ENCODE measurements around the gene DGKI.

Gene DGKI

DNA sequence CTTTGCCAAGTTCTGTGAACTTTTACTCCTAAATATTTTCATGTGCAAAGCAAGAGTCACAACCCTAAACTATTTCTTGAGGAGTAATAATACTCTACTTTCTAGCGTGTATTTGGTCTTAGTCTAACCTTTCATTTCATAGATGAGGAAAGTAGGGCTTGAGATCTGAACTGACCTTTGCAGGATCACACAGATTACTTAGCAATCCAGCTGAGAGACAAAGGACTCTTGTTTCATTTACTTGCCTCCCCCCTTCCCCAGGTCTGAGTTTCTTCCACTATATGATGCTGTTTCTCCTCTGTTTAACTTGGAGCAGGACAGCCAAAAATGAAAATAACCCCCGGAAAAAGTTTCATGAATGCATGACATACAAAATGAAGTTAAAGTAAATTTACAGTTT lies 427.9 kb downstream of the DGKI start:
- Histone ChIP-seq H3K9me3 (ENCODE audit: control insufficient read depth in 2 of 2, low read length in 2 of 2) (no peaks in the 10 kb centered on the region), H3K9ac (ENCODE audit: low read length in 2 of 2) (no peak overlapping the region), H3K27ac (ENCODE audit: low read length) (no peak overlapping the region), H3K27me3 (ENCODE audit: control insufficient read depth in 1 of 2, insufficient read depth in 2 of 2, low read length in 2 of 2) (no peaks in the 10 kb centered on the region), H3K36me3 (ENCODE audit: control insufficient read depth in 2 of 2, insufficient read depth in 2 of 2, low read length in 2 of 2) (no peaks in the 10 kb centered on the region), H3K4me1 (ENCODE audit: control insufficient read depth, insufficient read depth, low read length) (no peaks in the 10 kb centered on the region), H3K4me3 (ENCODE audit: low read length in 2 of 2) (no peak overlapping the region)

DNA sequence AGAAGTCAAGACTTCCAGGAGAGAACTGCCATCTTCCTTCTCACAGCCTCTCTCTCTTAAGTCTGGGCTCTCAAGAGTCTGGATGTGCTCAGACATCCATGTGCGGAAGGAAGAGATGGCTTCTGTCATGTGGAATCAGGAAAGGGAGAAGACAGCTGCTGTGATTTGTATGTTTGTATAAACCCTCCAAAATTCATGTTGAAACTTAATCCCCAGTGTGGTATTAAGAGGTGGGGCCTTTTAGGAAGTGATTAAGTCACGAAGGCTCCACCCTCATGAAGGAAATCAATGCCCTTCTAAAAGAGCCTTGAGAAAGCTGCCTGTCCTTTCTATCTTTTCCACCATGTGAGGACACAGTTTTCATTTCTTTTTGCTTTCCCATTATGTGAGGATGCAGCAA lies 429.3 kb downstream of the DGKI start:
- Histone ChIP-seq H3K27ac (ENCODE audit: low read length) (no peak overlapping the region), H3K27me3 (ENCODE audit: control insufficient read depth in 1 of 2, insufficient read depth in 2 of 2, low read length in 2 of 2) (no peaks in the 10 kb centered on the region)

DNA sequence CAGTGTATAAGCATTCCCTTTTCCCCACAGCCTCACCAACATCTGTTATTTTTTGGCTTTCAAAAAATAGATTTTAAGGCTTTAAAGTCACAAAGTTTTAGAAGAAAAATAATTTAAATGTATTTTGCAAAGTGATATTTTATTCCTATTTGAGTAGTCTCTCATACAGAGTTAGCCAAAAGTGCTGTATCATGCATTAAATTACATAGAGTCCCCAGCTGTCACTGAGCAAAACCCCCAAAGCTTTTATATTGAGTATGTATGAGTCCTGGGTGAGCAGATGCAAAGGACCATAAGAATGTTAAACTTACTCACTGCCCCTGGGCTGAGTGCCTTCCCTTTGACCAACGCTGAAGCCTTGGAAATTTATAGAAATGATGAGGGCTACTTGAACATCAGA lies 432.9 kb downstream of the DGKI start:
- no peaks in the 10 kb centered on the region for H3K36me3 ChIP-seq (ENCODE audit: control insufficient read depth in 2 of 2, insufficient read depth in 2 of 2, low read length in 2 of 2)
- H3K4me1 ChIP-seq (ENCODE audit: control insufficient read depth, insufficient read depth, low read length), result no peaks in the 10 kb centered on the region
- no peak overlapping the region for H3K9ac ChIP-seq (ENCODE audit: low read length in 2 of 2)
- H3K4me3 ChIP-seq (ENCODE audit: low read length in 2 of 2), result no peak overlapping the region
- no peaks in the 10 kb centered on the region for H3K27me3 ChIP-seq (ENCODE audit: control insufficient read depth in 1 of 2, insufficient read depth in 2 of 2, low read length in 2 of 2)
- H3K9me3 ChIP-seq (ENCODE audit: control insufficient read depth in 2 of 2, low read length in 2 of 2), result no peaks in the 10 kb centered on the region
- no peak overlapping the region for H3K27ac ChIP-seq (ENCODE audit: low read length)

More for the DNA sequence above, 429.3 kb downstream of the DGKI start:
- Histone ChIP-seq H3K36me3 (ENCODE audit: control insufficient read depth in 2 of 2, insufficient read depth in 2 of 2, low read length in 2 of 2) (no peaks in the 10 kb centered on the region), H3K9me3 (ENCODE audit: control insufficient read depth in 2 of 2, low read length in 2 of 2) (no peaks in the 10 kb centered on the region), H3K4me3 (ENCODE audit: low read length in 2 of 2) (no peak overlapping the region), H3K4me1 (ENCODE audit: control insufficient read depth, insufficient read depth, low read length) (no peaks in the 10 kb centered on the region), H3K9ac (ENCODE audit: low read length in 2 of 2) (no peak overlapping the region)

- Histone ChIP-seq H3K4me3 (ENCODE audit: low read length in 2 of 2) (no peak overlapping the region), H3K27ac (ENCODE audit: low read length) (no peak overlapping the region), H3K4me1 (ENCODE audit: control insufficient read depth, insufficient read depth, low read length) (no peaks in the 10 kb centered on the region), H3K9me3 (ENCODE audit: control insufficient read depth in 2 of 2, low read length in 2 of 2) (no peaks in the 10 kb centered on the region), H3K27me3 (ENCODE audit: control insufficient read depth in 1 of 2, insufficient read depth in 2 of 2, low read length in 2 of 2) (no peaks in the 10 kb centered on the region), H3K36me3 (ENCODE audit: control insufficient read depth in 2 of 2, insufficient read depth in 2 of 2, low read length in 2 of 2) (no peaks in the 10 kb centered on the region), H3K9ac (ENCODE audit: low read length in 2 of 2) (no peak overlapping the region)
These were observed 435.3 kb downstream of the DGKI start for GRCh38 chr7:137411446-137411845.

DNA sequence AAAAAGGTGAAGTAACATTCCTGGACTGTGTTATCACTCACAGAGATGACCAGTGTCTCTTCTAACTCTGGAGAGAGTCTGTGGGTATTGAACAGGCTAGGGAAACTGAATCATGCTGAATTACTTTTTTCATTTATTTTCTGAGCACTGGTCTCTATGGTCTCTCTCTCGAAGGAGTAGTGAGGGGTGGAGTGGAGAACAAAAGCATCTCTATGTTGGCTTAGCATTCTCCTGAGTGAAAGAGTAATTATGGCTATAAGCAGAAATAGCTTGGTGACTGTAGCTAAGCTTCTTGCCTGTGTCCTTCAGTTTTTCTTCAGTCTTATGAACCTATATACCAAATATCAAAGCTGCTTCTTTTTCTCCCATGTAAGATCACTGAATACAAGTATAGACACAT lies 438.6 kb downstream of the DGKI start:
- H3K9ac ChIP-seq (ENCODE audit: low read length in 2 of 2), result no peak overlapping the region
- H3K4me1 ChIP-seq (ENCODE audit: control insufficient read depth, insufficient read depth, low read length), result no peaks in the 10 kb centered on the region
- H3K4me3 ChIP-seq (ENCODE audit: low read length in 2 of 2), result no peak overlapping the region
- H3K27ac ChIP-seq (ENCODE audit: low read length), result no peak overlapping the region
- no peaks in the 10 kb centered on the region for H3K27me3 ChIP-seq (ENCODE audit: control insufficient read depth in 1 of 2, insufficient read depth in 2 of 2, low read length in 2 of 2)
- no peaks in the 10 kb centered on the region for H3K9me3 ChIP-seq (ENCODE audit: control insufficient read depth in 2 of 2, low read length in 2 of 2)
- H3K36me3 ChIP-seq (ENCODE audit: control insufficient read depth in 2 of 2, insufficient read depth in 2 of 2, low read length in 2 of 2), result no peaks in the 10 kb centered on the region

- Histone ChIP-seq H3K27ac (ENCODE audit: low read length) (no peak overlapping the region), H3K9ac (ENCODE audit: low read length in 2 of 2) (no peak overlapping the region), H3K4me3 (ENCODE audit: low read length in 2 of 2) (no peak overlapping the region)
These were observed 439.7 kb downstream of the DGKI start for GRCh38 chr7:137407078-137407477.

DNA sequence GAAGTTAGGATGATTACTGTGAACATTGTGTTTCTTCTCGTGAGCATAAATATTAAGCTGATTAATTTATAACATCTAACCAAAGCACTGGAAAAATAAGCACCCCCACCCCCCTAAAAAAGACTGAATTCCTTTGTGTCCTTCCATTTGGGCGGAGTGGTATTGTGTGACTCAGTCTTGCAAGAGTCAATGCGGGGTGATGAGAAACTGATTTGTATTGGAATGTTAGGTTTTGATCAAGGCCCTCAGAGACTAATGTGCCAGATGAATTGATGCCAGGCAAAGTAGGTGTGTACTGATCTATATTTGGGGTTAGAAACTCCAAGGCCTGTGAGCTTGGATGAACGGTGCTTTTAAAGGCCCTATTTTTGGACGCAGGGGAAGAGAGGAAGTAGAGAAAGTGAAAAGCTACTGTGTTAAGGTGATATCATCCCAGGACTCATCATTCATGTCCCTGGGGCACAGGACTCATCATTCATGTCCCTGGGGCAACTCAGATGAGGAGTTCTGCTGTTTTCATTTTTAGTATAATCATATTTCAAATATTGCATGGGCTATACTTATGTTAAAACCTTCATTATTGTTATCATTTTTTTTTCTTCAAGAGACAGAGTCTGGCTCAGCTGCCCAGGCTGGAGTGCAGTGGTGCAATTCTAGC lies 442.0 kb downstream of the DGKI start:
- no peaks in the 10 kb centered on the region for H3K4me1 ChIP-seq (ENCODE audit: control insufficient read depth, insufficient read depth, low read length)
- no peaks in the 10 kb centered on the region for H3K36me3 ChIP-seq (ENCODE audit: control insufficient read depth in 2 of 2, insufficient read depth in 2 of 2, low read length in 2 of 2)
- H3K9me3 ChIP-seq (ENCODE audit: control insufficient read depth in 2 of 2, low read length in 2 of 2), result no peaks in the 10 kb centered on the region
- H3K9ac ChIP-seq (ENCODE audit: low read length in 2 of 2), result no peak overlapping the region
- H3K4me3 ChIP-seq (ENCODE audit: low read length in 2 of 2), result no peak overlapping the region
- no peak overlapping the region for H3K27ac ChIP-seq (ENCODE audit: low read length)
- no peaks in the 10 kb centered on the region for H3K27me3 ChIP-seq (ENCODE audit: control insufficient read depth in 1 of 2, insufficient read depth in 2 of 2, low read length in 2 of 2)

More at GRCh38 chr7:137407078-137407477, 439.7 kb downstream of the DGKI start:
- H3K4me1 ChIP-seq (ENCODE audit: control insufficient read depth, insufficient read depth, low read length), result no peaks in the 10 kb centered on the region
- H3K36me3 ChIP-seq (ENCODE audit: control insufficient read depth in 2 of 2, insufficient read depth in 2 of 2, low read length in 2 of 2), result no peaks in the 10 kb centered on the region
- H3K9me3 ChIP-seq (ENCODE audit: control insufficient read depth in 2 of 2, low read length in 2 of 2), result no peaks in the 10 kb centered on the region
- no peaks in the 10 kb centered on the region for H3K27me3 ChIP-seq (ENCODE audit: control insufficient read depth in 1 of 2, insufficient read depth in 2 of 2, low read length in 2 of 2)

GRCh38 chr7:137403353-137403695 lies 443.4 kb downstream of the DGKI start:
- Histone ChIP-seq H3K9ac (ENCODE audit: low read length in 2 of 2) (no peak overlapping the region), H3K36me3 (ENCODE audit: control insufficient read depth in 2 of 2, insufficient read depth in 2 of 2, low read length in 2 of 2) (no peaks in the 10 kb centered on the region), H3K27me3 (ENCODE audit: control insufficient read depth in 1 of 2, insufficient read depth in 2 of 2, low read length in 2 of 2) (no peaks in the 10 kb centered on the region), H3K27ac (ENCODE audit: low read length) (no peak overlapping the region), H3K9me3 (ENCODE audit: control insufficient read depth in 2 of 2, low read length in 2 of 2) (no peaks in the 10 kb centered on the region), H3K4me3 (ENCODE audit: low read length in 2 of 2) (no peak overlapping the region), H3K4me1 (ENCODE audit: control insufficient read depth, insufficient read depth, low read length) (no peaks in the 10 kb centered on the region)

DNA sequence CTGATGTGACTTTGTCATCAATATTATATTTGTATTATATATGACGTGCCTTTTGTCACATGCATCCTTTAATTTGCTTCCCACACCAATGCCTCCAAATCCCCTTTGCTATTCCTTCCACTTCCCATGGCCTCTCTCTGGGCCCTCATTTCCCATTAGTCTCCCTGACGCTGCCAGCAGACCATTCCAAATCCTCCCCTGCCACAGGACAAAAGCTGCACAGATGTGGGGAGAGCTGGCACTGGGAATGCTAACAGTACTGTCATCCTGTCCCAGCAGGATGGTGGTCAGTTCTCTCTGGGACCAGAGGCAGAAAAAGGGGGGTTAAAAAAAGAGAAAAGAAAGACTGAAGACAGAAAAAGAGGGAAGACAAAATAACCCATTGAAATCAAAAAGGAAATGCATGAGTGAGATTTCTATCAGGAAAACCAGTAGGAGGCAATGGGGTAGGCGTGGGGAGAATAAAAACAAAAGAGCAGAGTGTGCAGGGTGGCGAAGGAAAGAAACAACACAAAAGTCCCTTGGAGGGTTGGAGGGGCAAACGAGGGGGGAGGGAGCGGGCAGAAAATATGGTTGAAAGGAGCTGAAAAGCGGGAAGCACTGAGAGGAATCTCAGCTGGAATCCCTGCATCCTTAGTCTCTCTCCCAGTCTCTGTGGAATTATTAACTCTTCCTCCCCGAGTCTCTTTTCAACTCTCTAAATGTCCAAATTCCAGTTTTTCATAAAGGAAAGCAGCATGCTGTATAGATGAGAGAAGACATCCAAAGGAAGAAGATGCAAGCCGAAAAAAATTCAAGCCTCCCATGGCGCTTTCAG lies 444.0 kb downstream of the DGKI start:
- Histone ChIP-seq H3K27me3 (ENCODE audit: control insufficient read depth in 1 of 2, insufficient read depth in 2 of 2, low read length in 2 of 2) (no peaks in the 10 kb centered on the region), H3K4me1 (ENCODE audit: control insufficient read depth, insufficient read depth, low read length) (no peaks in the 10 kb centered on the region), H3K9ac (ENCODE audit: low read length in 2 of 2) (no peak overlapping the region), H3K27ac (ENCODE audit: low read length) (no peak overlapping the region), H3K4me3 (ENCODE audit: low read length in 2 of 2) (no peak overlapping the region), H3K9me3 (ENCODE audit: control insufficient read depth in 2 of 2, low read length in 2 of 2) (no peaks in the 10 kb centered on the region), H3K36me3 (ENCODE audit: control insufficient read depth in 2 of 2, insufficient read depth in 2 of 2, low read length in 2 of 2) (no peaks in the 10 kb centered on the region)

- Histone ChIP-seq H3K9me3 (ENCODE audit: control insufficient read depth in 2 of 2, low read length in 2 of 2) (no peaks in the 10 kb centered on the region), H3K36me3 (ENCODE audit: control insufficient read depth in 2 of 2, insufficient read depth in 2 of 2, low read length in 2 of 2) (no peaks in the 10 kb centered on the region), H3K4me1 (ENCODE audit: control insufficient read depth, insufficient read depth, low read length) (no peaks in the 10 kb centered on the region), H3K27ac (ENCODE audit: low read length) (no peak overlapping the region), H3K4me3 (ENCODE audit: low read length in 2 of 2) (no peak overlapping the region), H3K27me3 (ENCODE audit: control insufficient read depth in 1 of 2, insufficient read depth in 2 of 2, low read length in 2 of 2) (no peaks in the 10 kb centered on the region), H3K9ac (ENCODE audit: low read length in 2 of 2) (no peak overlapping the region)
These were observed 446.6 kb downstream of the DGKI start for GRCh38 chr7:137399827-137400823.

All from stomach smooth muscle (tissue), 2 donors.